Measurements from ENCODE around the gene FBXO3. TPM values are rescaled to one million over a fixed set of nuclear protein-coding genes. Genes with fewer than 3 reads are reported as not detected.

The FBXO3 gene
- total RNA-seq, 2 experiments from 2014 or later, result 10.1 to 13.2 TPM

DNA sequence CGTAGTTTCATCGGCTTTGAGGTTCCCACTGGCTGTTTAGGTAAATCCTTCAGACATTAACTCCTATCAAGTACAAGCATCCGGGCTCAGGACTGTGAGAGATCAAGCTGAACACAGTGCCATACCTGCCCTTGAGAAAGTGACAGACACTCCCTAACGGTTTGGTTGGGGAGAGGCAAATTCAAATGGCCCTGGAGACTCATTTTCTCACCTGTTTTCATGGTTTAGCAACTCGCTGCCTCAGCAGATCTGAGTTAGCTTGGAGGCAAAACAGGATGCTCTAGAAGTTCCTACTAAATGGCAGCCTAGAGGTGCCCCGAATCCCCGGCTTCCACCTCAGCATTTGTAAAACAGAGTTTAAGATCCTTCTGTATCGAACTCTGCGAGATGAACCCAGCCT is 3.6 kb upstream of the FBXO3 start:
- DNase-seq, result no peak
- H3K4me1 Mint-ChIP-seq, result peaks cover 21% of the 10 kb centered on the region
- no peaks in the 10 kb centered on the region for H3K36me3 Mint-ChIP-seq
- H3K4me3 Mint-ChIP-seq, result no peak overlapping the region
- peaks cover 50% of the 10 kb centered on the region for H3K27me3 Mint-ChIP-seq
- H3K27ac Mint-ChIP-seq, result no peak overlapping the region
- no peaks in the 10 kb centered on the region for H3K9me3 Mint-ChIP-seq

DNA sequence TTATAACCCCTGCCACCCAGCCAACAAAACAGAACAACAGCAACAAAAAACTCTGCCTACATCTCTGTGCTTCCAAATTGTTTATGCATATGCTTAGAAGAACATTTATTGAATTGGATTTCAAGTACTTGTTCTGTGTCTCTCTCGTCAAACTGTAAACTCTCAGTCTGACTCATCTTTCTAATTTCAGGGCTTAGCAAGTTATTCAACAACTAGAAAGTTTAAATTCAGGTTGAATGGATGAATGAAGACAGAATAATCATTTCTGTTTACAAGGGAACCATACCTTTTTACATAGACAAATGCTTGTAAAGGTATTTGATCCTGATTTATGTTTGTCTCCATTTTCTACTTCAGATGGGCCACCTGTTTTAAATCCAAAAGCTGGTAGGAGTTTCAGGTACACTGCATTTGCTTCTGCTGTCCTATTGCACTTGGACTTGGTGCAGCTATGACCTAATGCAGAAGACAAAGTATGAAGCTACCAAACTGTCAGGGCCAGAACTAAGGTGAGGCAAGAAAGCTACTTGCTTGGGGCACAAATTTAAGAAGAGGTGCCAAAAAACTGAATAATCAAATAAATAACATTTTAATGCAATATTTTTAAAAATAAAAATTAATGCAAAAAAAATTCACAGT is 1.6 kb upstream of the FBXO3 start:
- H3K27ac Mint-ChIP-seq, result no peak overlapping the region
- no peaks in the 10 kb centered on the region for H3K36me3 Mint-ChIP-seq
- no peaks in the 10 kb centered on the region for H3K9me3 Mint-ChIP-seq
- H3K4me3 Mint-ChIP-seq, result no peak overlapping the region
- no peak for DNase-seq
- H3K27me3 Mint-ChIP-seq, result peaks cover 43% of the 10 kb centered on the region
- H3K4me1 Mint-ChIP-seq, result peaks cover 33% of the 10 kb centered on the region

DNA sequence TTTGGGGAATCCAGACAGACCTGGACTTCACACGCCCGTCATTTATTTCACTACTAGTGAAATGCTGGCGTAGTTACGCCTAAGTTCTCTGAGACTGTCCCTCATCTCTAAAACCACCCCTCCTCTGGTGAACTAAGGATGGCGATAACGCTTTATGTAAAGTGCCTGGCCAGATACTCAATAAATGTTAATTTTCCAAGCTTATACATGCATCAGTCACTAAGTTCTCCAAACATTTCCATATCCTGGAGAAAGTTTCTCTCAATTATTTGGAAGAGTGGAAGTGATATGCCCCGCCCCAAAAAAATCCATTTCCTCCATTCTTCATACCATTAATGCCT is 1.1 kb upstream of the FBXO3 start:
- peak overlapping the region; percentile 96 for H3K4me3 Mint-ChIP-seq
- H3K36me3 Mint-ChIP-seq, result no peaks in the 10 kb centered on the region
- no peaks in the 10 kb centered on the region for H3K9me3 Mint-ChIP-seq
- H3K27ac Mint-ChIP-seq, result no peak overlapping the region
- peaks cover 43% of the 10 kb centered on the region for H3K27me3 Mint-ChIP-seq
- peaks cover 34% of the 10 kb centered on the region for H3K4me1 Mint-ChIP-seq
- DNase-seq, result no peak

DNA sequence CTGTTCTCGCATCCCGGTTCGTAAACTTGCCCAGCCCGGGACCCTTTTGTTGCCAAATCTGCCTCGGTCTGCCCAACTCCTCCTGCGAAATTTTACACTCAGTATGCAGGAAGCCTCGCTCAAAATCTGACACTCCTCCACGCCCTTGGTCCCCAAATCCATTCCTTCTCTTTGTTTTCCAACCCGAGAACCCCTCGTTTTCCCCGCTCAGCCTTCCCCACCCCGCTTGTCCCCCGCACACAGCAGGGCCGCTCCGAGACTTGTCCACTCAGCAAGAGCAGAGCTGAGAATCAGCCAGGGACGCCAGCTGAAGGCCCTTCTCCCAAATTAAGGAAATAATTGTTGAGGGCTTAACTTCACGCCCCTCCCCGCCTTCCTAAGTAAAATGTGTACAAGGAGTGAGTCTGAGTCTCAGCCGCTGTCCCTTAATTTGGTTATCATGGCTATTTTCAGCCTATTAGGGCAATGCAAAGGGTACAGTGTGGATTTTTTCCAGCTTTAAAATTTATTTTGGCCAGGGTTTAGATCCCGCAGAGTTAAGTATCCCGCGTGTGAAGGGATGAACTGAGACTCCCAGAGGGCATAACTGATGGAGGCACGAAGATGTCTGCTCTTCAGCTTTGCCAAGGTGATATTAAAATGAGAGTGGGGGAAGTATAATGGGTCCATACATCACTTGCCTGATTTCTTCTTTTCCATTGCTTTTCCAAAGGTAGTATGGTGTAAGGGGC is 581 bp upstream of the FBXO3 start:
- peak overlapping the region; percentile 37 for H3K27ac Mint-ChIP-seq
- H3K4me1 Mint-ChIP-seq, result peaks cover 38% of the 10 kb centered on the region
- no peaks in the 10 kb centered on the region for H3K9me3 Mint-ChIP-seq
- H3K36me3 Mint-ChIP-seq, result no peaks in the 10 kb centered on the region
- H3K27me3 Mint-ChIP-seq, result peaks cover 37% of the 10 kb centered on the region
- no peak for DNase-seq
- H3K4me3 Mint-ChIP-seq, result peak overlapping the region; percentile 96

DNA sequence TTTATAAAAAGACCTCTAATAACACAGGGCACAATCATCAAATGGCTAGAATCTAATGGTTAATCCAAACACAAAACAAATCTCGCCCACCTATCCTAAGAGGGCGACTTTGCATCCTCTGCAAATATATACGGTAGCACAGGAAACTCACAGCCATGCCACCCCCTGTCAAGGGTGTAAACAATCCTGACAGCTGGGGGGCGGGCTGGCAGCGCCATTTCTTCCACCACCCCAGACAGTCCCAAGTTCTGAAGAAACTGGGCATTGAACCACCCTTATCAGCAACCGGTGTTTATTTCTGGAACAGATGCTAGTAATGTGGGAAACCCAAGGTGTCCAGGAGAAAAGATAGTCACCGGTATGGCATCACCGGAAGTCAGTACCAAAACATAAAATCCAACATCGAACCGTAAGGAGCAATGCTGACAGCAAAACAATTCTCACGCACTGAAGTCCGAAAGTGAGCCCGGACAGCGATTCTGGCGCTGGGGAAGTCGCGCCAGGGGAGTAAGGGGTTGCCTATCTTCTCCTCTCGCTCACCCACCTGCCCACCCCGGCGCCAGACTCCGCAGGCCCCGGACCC is 825 bp downstream of the FBXO3 start:
- peak overlapping the region; percentile 62 for H3K27ac Mint-ChIP-seq
- peaks cover 38% of the 10 kb centered on the region for H3K4me1 Mint-ChIP-seq
- H3K4me3 Mint-ChIP-seq, result peak overlapping the region; percentile 96
- H3K27me3 Mint-ChIP-seq, result peaks cover 27% of the 10 kb centered on the region
- DNase-seq, result peak; percentile 43
- no peaks in the 10 kb centered on the region for H3K9me3 Mint-ChIP-seq
- H3K36me3 Mint-ChIP-seq, result no peaks in the 10 kb centered on the region

DNA sequence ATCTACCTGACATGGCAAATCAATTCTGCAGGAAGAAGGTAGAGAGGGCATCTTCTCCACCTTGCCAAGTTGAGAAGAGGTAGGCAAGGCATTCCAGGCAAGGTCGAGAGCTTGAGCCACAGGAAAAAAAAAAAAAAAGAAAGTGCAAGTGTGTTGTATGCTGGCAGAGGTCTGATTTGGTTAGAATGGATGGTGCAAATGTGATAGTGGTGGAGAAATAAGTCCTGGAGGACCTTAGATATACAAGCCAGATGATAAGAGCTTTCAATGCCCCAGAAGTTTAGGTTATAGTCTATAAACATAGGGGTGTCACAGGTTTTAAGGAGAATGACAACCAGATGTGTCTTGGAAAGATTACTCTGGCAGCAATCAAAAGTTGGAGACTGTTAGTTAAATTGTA is 1.4 kb downstream of the FBXO3 start:
- Mint-ChIP-seq H3K4me1 (peaks cover 38% of the 10 kb centered on the region), H3K27ac (no peak overlapping the region), H3K27me3 (peaks cover 21% of the 10 kb centered on the region), H3K36me3 (no peaks in the 10 kb centered on the region), H3K9me3 (no peaks in the 10 kb centered on the region), H3K4me3 (peak overlapping the region; percentile 96)
- DNase-seq, result no peak

DNA sequence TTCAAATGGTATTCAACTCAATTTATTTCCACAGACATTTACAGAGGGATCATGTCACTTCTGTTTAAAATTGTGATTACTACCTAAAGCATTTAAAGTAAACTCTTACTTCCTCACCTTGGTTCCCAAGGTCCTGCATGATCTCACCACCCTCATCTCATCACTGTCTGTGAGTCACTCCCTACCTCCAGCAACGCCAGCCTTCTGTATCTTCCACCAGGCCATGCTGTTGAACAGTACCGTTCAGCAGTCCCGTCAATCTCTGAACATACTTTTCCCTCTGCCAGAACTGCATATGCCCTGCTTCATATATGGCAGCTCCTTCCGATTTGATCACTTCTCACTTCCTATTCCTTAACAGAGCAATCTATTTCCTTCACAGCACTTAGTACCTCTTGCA is 2.0 kb downstream of the FBXO3 start:
- H3K4me3 Mint-ChIP-seq, result no peak overlapping the region
- no peak overlapping the region for H3K27ac Mint-ChIP-seq
- peaks cover 19% of the 10 kb centered on the region for H3K27me3 Mint-ChIP-seq
- H3K4me1 Mint-ChIP-seq, result peaks cover 38% of the 10 kb centered on the region
- no peaks in the 10 kb centered on the region for H3K36me3 Mint-ChIP-seq
- peak; percentile 6 for DNase-seq
- no peaks in the 10 kb centered on the region for H3K9me3 Mint-ChIP-seq

DNA sequence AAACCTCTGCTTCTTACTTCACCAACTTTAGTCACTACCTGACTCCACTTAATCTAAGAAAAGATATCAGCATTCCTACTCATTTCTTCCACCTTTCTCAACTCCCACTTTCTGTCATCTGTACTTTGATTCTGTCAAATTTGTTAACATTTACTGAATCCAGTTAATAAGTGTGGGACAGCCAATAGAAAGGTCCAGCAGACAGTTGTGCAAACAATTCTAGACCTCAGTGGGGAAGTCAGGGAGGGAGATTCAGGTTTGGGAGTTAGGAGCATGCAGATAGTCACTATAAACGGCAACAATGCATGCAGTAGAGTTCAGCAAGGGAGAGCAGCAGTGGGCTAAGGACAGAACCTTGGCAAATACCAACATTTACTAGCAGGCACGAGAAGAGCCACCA is 4.1 kb downstream of the FBXO3 start:
- H3K9me3 Mint-ChIP-seq, result no peaks in the 10 kb centered on the region
- DNase-seq, result no peak
- H3K4me1 Mint-ChIP-seq, result peaks cover 33% of the 10 kb centered on the region
- peaks cover 6% of the 10 kb centered on the region for H3K27me3 Mint-ChIP-seq
- peak overlapping the region; percentile 57 for H3K27ac Mint-ChIP-seq
- peaks cover 5% of the 10 kb centered on the region for H3K36me3 Mint-ChIP-seq
- H3K4me3 Mint-ChIP-seq, result no peak overlapping the region

DNA sequence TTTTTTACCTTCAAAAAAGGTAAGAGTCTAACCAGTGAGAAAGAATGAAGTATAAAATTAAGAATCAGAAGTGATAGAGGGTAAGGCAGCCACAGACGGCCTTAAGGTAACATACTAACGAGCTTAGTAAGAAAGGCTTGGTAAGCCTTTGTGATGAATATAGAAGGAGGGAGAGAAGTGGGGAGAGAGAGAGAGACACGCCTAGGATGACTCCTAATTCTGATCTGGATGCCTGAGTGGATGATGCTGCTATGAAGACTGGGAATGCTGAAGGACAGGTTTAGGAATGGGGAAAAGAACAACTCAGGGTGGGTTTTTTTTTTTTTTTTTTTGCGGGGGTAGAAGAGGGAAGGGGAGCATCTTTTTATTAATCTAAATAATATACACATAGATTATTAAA is 4.8 kb downstream of the FBXO3 start:
- Mint-ChIP-seq H3K4me3 (no peak overlapping the region), H3K27ac (no peak overlapping the region), H3K4me1 (peaks cover 26% of the 10 kb centered on the region), H3K27me3 (no peaks in the 10 kb centered on the region), H3K9me3 (no peaks in the 10 kb centered on the region), H3K36me3 (peaks cover 10% of the 10 kb centered on the region)
- no peak for DNase-seq

DNA sequence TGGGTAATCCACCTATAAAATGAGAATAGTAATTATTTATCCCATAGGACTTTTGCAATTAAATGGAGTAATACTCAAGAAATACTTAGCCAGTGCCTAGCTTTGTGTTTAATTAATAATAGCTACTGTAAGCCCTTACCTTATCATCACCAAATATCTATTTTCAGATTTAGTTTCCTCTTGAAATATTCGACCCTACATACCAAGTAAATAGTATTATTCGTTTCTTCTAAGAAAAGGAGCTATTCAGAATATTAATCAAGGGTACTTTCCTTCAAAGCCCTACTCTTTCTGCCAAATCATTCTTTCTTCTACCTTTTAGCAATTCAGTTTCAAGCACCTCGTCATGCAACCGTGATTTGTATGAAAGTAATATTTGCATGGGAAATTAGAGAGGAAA is 6.7 kb downstream of the FBXO3 start:
- Mint-ChIP-seq H3K27me3 (no peaks in the 10 kb centered on the region), H3K27ac (no peak overlapping the region), H3K4me1 (peaks cover 16% of the 10 kb centered on the region), H3K36me3 (peaks cover 24% of the 10 kb centered on the region), H3K9me3 (no peaks in the 10 kb centered on the region), H3K4me3 (no peak overlapping the region)
- no peak for DNase-seq

DNA sequence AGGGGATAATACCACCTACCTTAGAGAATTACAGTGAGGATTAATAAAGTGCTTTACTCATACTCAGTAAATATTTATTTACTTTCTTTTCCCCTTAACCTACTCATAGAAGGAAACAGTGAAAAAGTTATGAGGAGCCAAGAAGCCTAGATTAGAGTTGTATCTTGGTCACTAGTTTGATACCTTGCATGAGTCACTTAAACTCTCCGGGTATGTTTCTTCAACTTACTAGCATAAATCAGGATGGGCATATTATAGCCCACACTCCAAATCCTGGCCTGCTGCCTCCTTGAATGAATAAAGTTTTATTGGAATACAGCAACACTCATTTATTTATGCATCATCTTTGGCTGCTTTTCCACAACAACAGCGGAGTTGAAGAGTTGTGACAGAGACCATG is 8.2 kb downstream of the FBXO3 start:
- no peaks in the 10 kb centered on the region for H3K9me3 Mint-ChIP-seq

DNA sequence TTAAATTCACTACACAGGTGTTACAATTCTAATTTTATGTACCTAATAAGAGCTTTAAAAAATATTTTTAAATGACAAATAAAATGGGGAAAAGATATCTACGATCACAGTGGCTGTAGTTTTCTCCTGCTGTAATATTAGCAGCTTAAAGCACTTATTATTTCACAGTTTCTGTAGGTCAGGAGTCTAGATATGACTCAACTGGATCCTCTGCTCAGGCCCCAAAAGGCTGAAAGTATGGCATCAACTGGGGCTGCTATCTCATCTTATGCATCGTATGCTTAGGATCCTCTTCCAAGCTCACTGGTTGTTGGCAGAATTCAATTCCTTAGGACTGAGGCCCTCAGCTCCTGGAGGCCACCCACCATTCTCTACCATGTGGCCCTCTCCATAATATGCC is 12.8 kb downstream of the FBXO3 start:
- Mint-ChIP-seq H3K27ac (no peak overlapping the region), H3K4me3 (no peak overlapping the region), H3K9me3 (peaks cover 2% of the 10 kb centered on the region), H3K36me3 (peaks cover 41% of the 10 kb centered on the region), H3K27me3 (no peaks in the 10 kb centered on the region), H3K4me1 (peaks cover 9% of the 10 kb centered on the region)
- DNase-seq, result no peak

More for the DNA sequence above, 8.2 kb downstream of the FBXO3 start:
- Mint-ChIP-seq H3K27me3 (no peaks in the 10 kb centered on the region), H3K4me3 (no peak overlapping the region), H3K27ac (no peak overlapping the region), H3K4me1 (peaks cover 9% of the 10 kb centered on the region), H3K36me3 (peaks cover 26% of the 10 kb centered on the region)
- no peak for DNase-seq

DNA sequence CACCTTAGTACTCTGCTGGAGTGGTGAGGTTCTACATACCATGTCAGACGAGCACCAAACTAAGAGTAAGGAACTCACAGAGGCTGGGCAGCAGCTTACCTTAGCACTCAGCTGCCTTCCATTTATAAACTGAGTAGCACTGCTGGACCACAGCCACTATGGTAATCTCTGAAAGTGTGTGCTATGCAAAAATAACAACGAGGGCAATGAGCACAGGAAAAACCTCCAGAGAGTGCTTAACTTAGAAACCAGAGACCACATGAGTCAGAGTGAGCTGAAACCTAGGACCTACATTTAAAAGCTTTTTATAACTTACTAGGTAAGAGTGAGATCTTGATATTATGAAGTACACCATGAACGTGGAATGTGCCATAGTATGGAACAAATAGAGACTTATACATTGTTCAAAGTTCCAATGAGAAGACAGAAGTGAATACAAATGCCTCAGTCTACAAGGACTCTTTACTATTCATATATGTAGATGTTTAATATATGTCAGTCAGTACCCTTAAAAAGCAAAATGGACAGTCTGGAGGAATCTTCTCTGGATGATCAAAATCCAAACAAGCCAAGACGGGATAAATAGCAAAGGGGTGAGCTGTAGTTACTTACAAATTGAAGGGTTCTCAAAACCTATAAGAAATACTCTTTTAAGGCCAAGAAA is 20.9 kb downstream of the FBXO3 start:
- Mint-ChIP-seq H3K4me1 (peaks cover 8% of the 10 kb centered on the region), H3K9me3 (no peaks in the 10 kb centered on the region), H3K36me3 (peaks cover 2% of the 10 kb centered on the region), H3K4me3 (no peak overlapping the region), H3K27ac (peak overlapping the region; percentile 74), H3K27me3 (no peaks in the 10 kb centered on the region)
- no peak for DNase-seq

DNA sequence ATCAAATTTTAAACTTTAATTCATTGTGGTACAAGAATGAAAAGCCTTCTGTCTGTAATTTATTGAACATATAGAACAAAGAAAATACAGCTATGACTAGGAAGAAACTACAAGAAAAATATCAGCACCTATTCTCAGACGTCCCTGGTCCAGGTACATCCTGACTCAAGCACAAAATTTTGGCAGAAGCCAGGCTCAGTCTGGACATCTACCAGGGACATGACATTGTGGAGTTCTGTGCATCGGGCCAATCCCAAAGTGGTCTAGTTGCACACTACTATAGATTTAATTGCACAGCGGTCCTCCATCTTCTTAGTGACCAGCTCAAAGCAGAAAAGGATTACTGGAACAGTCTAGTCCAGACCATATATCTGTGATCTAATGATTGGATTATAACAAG is 22.4 kb downstream of the FBXO3 start:
- no peaks in the 10 kb centered on the region for H3K9me3 Mint-ChIP-seq

DNA sequence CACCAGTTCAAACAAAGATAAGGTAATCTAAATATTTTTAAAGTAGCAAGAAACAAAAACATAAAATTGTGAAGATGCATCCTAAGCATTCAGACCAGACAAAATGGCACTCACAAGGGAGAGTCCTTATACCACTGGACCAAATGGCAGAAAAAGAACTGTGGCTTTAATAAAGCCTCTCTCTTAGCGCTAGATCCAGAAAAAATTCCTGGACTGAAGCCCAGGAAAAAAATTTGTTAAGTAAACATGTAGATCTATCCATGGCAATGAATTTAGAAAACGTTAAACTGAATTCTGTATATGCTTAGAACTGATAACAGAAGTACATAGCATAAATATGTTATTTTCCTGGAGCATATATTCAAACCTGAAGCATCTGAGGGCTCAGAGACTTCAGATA is 26.3 kb downstream of the FBXO3 start:
- Mint-ChIP-seq H3K4me3 (no peak overlapping the region), H3K27ac (no peak overlapping the region), H3K36me3 (no peaks in the 10 kb centered on the region), H3K9me3 (no peaks in the 10 kb centered on the region), H3K27me3 (no peaks in the 10 kb centered on the region), H3K4me1 (no peaks in the 10 kb centered on the region)
- DNase-seq, result no peak

More for the DNA sequence above, 22.4 kb downstream of the FBXO3 start:
- H3K4me3 Mint-ChIP-seq, result no peak overlapping the region
- H3K36me3 Mint-ChIP-seq, result no peaks in the 10 kb centered on the region
- no peak overlapping the region for H3K27ac Mint-ChIP-seq
- peaks cover 8% of the 10 kb centered on the region for H3K4me1 Mint-ChIP-seq
- H3K27me3 Mint-ChIP-seq, result no peaks in the 10 kb centered on the region
- DNase-seq, result no peak

Data from activated naive CD8-positive, alpha-beta T cell treated with anti-CD3 and anti-CD28 coated beads for 36 hours (primary cell).